IPS-18a (cell line): Measurements from ENCODE around the gene MYLIP.

Source experiments
- H3K27ac ChIP-seq: one replicate; pipeline ENCODE4 v1.5.1; 2013; ENCODE audit warnings: low read length
- H3K27me3 ChIP-seq: one replicate; pipeline ENCODE4 v1.6.1; 2013; ENCODE audit warnings: mild to moderate bottlenecking, low read length; ENCODE audit not compliant: control insufficient read depth, insufficient read depth
- H3K36me3 ChIP-seq: one replicate; pipeline ENCODE4 v1.6.1; 2013; ENCODE audit warnings: low read depth, low read length; ENCODE audit not compliant: control insufficient read depth
- H3K4me1 ChIP-seq: one replicate; pipeline ENCODE4 v1.6.1; 2013; ENCODE audit warnings: low read depth, low read length; ENCODE audit not compliant: control insufficient read depth
- H3K4me3 ChIP-seq: one replicate; pipeline ENCODE4 v1.5.1; 2013; ENCODE audit warnings: low read length
- H3K9ac ChIP-seq: one replicate; pipeline ENCODE4 v1.6.1; 2013; ENCODE audit warnings: mild to moderate bottlenecking, low read length, moderate library complexity
- H3K9me3 ChIP-seq: one replicate; pipeline ENCODE4 v1.6.1; 2013; ENCODE audit warnings: low read depth, low read length; ENCODE audit not compliant: control insufficient read depth

The MYLIP gene

DNA sequence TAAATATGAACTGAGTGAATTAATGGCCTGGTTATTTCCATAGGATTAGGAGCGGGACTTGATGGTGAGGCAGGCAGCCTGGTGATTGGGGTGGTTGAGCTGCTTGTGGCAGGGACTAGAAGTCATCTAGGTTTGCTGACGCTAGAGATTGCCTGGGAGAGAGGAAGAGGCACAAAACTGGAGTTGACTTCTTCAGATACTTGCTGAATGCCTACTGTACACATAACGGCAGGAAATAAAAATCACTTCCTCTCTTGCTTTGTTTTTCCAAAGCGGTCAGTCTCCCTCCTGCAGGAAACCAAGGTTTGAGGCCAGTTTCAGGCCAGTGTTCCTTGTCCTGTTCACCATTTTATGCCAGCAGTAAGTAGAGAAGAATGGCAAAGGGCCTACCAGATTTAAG is 36.7 kb upstream of the MYLIP start:
- Histone ChIP-seq H3K9me3 (no peaks in the 10 kb centered on the region), H3K27ac (no peak overlapping the region), H3K27me3 (no peaks in the 10 kb centered on the region), H3K4me3 (no peak overlapping the region), H3K4me1 (no peaks in the 10 kb centered on the region), H3K9ac (no peak overlapping the region), H3K36me3 (no peaks in the 10 kb centered on the region)

DNA sequence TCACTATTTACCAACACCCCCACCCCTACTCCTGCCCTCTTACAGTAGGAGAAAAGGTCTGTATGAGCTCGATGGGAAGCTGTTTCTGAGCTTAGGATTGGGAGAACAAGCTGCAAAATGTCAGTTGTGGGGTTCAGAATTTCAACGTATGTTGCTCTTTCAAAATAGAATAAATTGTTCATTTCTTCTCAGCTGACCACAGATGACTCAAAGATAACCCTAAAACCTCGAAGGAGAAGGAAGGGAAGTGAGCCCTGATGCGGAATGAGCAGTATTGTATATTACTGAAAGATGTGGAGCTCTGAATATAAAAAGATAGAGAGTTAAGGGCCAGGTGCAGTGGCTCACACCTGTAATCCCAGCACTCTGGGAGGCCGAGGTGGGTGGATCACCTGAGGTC is 35.9 kb upstream of the MYLIP start:
- H3K27ac ChIP-seq, result no peak overlapping the region

DNA sequence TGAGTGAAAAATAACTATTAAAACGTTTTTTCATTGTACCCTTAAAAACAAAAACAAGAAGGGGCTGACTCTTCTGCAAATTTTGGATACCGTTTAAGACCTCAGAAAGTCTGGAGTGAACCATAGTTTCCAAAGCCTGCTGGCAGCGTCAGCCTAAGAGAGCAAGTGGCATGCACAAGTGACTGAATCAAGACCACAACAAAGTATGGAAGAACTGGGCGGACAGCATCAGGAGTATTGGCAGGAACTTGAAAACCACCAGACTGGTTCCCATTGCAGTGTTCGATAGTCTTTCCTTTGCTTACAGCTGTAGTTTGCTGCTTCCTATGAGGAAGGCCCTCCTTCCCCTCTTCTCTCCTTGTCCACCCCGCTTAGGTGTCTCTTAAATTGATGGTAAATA is 33.7 kb upstream of the MYLIP start:
- no peaks in the 10 kb centered on the region for H3K27me3 ChIP-seq
- no peak overlapping the region for H3K4me3 ChIP-seq
- H3K36me3 ChIP-seq, result no peaks in the 10 kb centered on the region
- no peaks in the 10 kb centered on the region for H3K9me3 ChIP-seq
- H3K4me1 ChIP-seq, result no peaks in the 10 kb centered on the region
- H3K27ac ChIP-seq, result no peak overlapping the region
- H3K9ac ChIP-seq, result no peak overlapping the region

More for the DNA sequence above, 35.9 kb upstream of the MYLIP start:
- Histone ChIP-seq H3K4me3 (no peak overlapping the region), H3K4me1 (no peaks in the 10 kb centered on the region), H3K27me3 (no peaks in the 10 kb centered on the region), H3K9ac (no peak overlapping the region), H3K36me3 (no peaks in the 10 kb centered on the region), H3K9me3 (no peaks in the 10 kb centered on the region)

DNA sequence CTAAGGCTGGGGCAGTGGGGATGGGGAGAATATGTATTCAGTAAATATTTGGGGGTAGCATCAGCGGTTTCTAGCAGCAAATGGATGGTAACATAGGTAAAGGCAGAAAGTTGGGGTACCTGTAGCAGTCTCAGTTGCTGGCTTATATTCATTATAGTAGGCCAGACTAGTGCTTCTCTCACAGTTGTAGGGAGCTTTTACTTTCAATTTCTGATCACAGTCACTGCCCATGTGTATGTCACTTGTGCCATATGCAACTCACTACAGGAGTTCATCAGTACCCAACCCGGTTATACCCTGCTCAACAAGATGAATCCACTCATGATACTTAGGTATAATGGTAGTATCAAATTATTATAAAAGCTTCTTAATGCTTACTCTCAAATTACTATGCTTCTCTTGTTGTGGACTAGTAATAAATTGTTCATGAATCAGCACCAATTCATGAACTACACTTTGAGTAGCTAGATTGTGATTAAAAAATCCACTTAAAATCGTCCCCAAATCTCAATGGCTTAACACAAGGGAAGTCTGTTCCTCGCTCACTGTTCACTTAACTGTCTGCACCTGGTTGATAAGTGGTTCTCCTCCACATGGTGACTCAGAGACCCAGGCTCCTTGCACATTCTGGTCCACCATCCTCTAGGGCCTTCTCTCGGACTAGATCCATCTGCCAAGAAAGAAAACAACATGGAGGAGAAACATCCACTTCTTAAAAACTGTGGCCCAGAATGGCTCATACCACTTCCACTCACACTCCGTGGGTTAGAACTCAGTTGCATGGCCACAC is 31.3 kb upstream of the MYLIP start:
- Histone ChIP-seq H3K4me3 (no peak overlapping the region), H3K9me3 (no peaks in the 10 kb centered on the region), H3K27ac (no peak overlapping the region), H3K9ac (no peak overlapping the region), H3K36me3 (no peaks in the 10 kb centered on the region), H3K4me1 (no peaks in the 10 kb centered on the region), H3K27me3 (no peaks in the 10 kb centered on the region)

DNA sequence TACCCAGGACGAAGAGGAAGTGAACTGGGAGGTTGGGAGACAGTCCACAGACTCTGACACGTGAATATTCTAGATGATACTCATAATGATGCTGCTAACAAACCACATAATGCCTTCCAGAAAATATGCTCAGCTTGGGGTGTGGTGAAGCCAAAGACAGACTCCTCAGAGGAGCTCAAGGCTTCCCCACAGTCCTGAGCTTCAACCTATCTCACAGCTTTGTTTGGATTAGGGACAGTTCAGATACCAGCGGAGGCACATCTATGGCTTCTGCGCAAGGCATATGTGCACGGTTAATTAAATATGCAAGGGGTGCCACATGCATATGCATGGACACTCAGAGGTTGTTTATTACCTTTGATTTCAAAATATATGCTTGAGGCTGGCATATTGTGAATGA is 30.7 kb upstream of the MYLIP start:
- no peaks in the 10 kb centered on the region for H3K27me3 ChIP-seq
- H3K27ac ChIP-seq, result no peak overlapping the region
- H3K4me1 ChIP-seq, result no peaks in the 10 kb centered on the region
- H3K36me3 ChIP-seq, result no peaks in the 10 kb centered on the region
- H3K9ac ChIP-seq, result no peak overlapping the region
- H3K4me3 ChIP-seq, result no peak overlapping the region
- no peaks in the 10 kb centered on the region for H3K9me3 ChIP-seq

DNA sequence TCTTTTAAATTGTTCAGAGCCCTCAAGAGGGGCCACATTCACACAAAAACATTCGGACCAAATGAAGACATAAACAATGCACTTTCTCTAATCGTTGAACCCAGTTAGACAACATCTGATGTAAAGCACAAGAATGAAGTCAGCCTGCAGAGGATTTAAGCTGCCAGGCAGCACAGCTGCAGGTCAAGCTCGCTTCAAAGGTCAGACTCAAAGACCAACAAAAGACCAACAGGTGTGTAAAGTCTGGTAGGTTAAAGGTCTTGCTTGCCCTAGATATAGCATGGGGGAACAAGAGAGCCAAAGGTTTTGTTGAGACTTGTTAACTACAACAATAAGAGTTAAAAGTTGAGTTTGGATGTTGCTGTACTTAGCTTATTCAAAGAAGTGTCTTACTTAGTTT is 26.7 kb upstream of the MYLIP start:
- no peaks in the 10 kb centered on the region for H3K27me3 ChIP-seq
- H3K9me3 ChIP-seq, result no peaks in the 10 kb centered on the region
- H3K4me3 ChIP-seq, result no peak overlapping the region
- no peaks in the 10 kb centered on the region for H3K4me1 ChIP-seq
- no peaks in the 10 kb centered on the region for H3K36me3 ChIP-seq
- H3K27ac ChIP-seq, result no peak overlapping the region
- H3K9ac ChIP-seq, result no peak overlapping the region

DNA sequence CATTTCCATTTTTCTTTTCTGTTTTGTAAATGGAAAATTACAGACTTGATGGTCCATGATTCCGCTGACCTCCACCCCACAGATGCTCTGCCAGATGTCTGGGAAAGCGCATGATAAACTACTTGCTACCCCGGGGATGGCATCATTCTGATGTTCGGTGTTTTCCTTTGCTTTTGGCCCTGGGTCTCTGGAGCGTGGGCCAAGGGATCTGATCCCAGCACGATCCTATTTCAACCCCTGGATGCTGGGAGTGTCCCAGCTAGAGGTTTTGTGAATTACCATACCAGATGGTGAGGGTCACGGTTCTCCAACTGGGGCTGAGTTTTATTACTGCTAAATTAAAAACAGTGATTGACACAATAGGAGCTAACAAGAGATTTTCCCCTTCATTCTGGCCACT is 25.2 kb upstream of the MYLIP start:
- no peaks in the 10 kb centered on the region for H3K4me1 ChIP-seq
- H3K4me3 ChIP-seq, result no peak overlapping the region
- no peak overlapping the region for H3K9ac ChIP-seq
- H3K27me3 ChIP-seq, result no peaks in the 10 kb centered on the region
- H3K9me3 ChIP-seq, result no peaks in the 10 kb centered on the region
- no peaks in the 10 kb centered on the region for H3K36me3 ChIP-seq
- H3K27ac ChIP-seq, result no peak overlapping the region

DNA sequence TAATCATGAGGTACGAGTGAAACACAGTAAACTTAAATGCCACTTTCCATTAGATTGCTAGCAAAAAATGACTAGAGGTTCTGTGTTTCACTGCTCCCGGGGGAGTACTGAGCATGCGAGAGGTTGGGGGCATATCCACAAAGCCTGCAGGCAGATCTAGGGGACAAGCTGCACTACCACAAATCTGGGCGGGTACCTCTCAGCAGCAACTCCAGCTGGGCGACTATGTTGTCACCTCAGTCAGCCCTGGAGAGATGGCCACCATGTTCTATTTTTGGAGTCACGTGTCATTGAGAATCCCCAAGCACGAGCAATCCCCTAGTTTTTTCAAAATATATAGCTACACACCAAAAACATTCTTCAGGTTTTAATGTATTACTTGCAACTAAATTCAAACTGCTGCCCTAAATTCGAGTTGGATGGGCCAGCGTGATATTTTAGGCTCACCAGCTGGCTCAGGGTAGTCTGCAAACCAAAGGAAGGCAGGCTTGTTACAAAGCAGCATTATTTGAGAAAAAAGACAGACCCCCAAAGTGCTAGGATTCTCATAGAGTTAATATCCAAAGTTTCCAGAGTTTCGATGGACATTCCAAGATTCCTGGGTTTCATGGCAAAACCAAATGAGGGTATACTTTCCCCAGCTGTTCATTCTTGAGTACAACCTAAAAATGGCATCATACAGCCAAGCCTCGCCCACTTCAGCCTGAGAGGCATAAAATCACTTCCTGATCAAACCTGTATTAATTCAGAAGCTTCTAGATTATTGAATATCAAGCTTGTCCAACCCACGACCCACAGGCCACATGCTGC is 24.1 kb upstream of the MYLIP start:
- H3K36me3 ChIP-seq, result no peaks in the 10 kb centered on the region
- no peak overlapping the region for H3K4me3 ChIP-seq
- no peak overlapping the region for H3K27ac ChIP-seq
- H3K4me1 ChIP-seq, result no peaks in the 10 kb centered on the region
- no peak overlapping the region for H3K9ac ChIP-seq
- H3K9me3 ChIP-seq, result no peaks in the 10 kb centered on the region
- no peaks in the 10 kb centered on the region for H3K27me3 ChIP-seq

DNA sequence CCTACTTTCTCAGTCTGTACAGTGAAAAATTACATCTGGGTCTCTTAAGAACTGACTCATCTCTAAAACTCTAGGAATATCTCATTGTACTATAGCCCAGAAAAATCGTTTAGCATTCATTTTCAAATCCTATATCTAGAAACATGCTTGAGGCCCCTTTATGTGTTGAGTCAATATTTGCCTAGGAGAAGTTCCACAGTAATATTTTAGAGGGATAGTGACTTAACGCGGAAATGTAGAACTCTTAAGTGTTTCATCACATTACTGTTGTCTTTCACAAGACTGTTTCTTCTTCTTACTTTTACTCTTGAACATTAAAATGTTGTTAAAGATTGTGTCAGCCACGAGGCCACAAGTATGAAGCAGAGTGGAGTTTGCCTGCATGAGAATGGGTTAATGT is 23.0 kb upstream of the MYLIP start:
- Histone ChIP-seq H3K27ac (no peak overlapping the region), H3K4me1 (no peaks in the 10 kb centered on the region), H3K9ac (no peak overlapping the region), H3K27me3 (no peaks in the 10 kb centered on the region), H3K9me3 (no peaks in the 10 kb centered on the region), H3K4me3 (no peak overlapping the region), H3K36me3 (no peaks in the 10 kb centered on the region)

DNA sequence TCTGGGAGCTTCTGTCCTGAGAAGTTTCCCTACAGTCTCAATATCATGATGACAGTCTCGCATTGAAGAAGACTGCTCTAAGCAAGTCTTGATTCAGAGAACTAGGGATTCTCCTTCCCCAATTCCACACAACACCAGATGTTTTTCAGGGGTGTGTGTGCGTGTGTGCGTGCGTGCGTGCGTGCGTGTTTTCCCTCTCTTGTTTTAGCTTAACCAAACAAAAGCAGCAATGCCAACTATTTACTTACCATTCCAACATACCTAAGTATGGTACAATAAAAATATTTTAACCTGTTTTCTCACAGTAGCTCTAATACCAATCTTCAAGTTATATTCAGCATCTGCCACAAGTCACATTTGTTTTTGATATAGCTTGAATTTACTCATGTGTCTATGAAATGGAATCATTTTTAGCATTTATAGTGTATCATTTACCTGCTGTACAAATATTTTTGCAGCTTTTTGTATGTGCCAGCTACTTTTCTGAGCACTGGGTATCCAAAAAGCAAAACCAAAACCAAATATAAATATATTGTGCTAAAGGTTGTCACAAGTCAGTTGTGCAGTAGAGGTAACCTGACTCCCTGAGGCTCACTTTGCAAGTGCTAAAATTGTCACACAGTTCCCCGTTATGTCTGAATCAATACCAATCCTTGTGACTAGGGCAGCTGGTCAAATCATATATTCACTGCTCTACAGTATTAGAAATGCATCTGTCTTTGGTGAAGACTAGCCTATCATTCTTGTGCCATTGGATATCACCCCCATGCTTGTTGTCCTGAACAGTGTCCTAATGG is 21.7 kb upstream of the MYLIP start:
- H3K4me3 ChIP-seq, result no peak overlapping the region
- no peaks in the 10 kb centered on the region for H3K4me1 ChIP-seq
- no peak overlapping the region for H3K9ac ChIP-seq
- no peaks in the 10 kb centered on the region for H3K27me3 ChIP-seq
- H3K9me3 ChIP-seq, result no peaks in the 10 kb centered on the region
- no peak overlapping the region for H3K27ac ChIP-seq
- H3K36me3 ChIP-seq, result no peaks in the 10 kb centered on the region

DNA sequence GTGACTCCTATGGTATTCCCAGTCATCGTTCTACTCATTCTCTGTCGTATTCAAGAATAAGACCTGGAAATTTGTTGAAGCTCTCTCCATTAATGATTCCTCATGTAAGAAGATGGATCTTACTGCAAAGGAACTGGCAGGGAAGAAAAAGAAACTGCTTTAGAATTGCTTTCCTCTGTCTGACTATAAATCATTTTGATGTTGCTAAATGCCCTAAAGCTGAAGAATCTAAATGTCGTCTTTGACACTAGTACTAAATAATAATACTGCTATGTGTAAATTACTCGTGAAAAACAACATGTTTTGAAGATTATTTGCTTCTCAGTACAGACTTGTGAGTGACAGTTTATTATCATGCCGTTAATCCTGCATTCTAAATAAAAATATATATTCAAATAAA is 20.5 kb upstream of the MYLIP start:
- H3K9me3 ChIP-seq, result no peaks in the 10 kb centered on the region
- no peaks in the 10 kb centered on the region for H3K36me3 ChIP-seq
- no peak overlapping the region for H3K9ac ChIP-seq
- H3K27me3 ChIP-seq, result no peaks in the 10 kb centered on the region
- H3K4me3 ChIP-seq, result no peak overlapping the region
- H3K4me1 ChIP-seq, result no peaks in the 10 kb centered on the region
- no peak overlapping the region for H3K27ac ChIP-seq
